Upper lobe of left lung (tissue), 4 donors: ENCODE results near the gene ADRA2A.

Source experiments
- CTCF ChIP-seq, 6 experiments: fragments of 450-650 bp in 4 of 6; fragments of 200-600 bp in 2 of 6; sonication (generic) in 2 of 6; IDR thresholded peaks; one replicate each; pipeline ENCODE4 v1.5.1; 2016 to 2019; ENCODE audit warnings: antibody characterized with exemption in 6 of 6
- POLR2A ChIP-seq, 4 donors: fragments of 450-650 bp; IDR thresholded peaks; one replicate each; pipeline ENCODE4 v1.5.1; 2016 to 2017; ENCODE audit warnings: antibody characterized with exemption in 4 of 4, mild to moderate bottlenecking in 2 of 4

GRCh38 chr10:111081595-111081994 is 4.8 kb downstream of the ADRA2A start:
- TF ChIP-seq CTCF (IDR thresholded peaks at IDR 0.05), result no peak
- TF ChIP-seq POLR2A (IDR thresholded peaks at IDR 0.05), result no peak
